Smooth muscle cell (in vitro differentiated cells): Measurements from ENCODE around the gene UNK. TPM values are rescaled to one million over a fixed set of nuclear protein-coding genes. Genes with fewer than 3 reads are reported as not detected.

Experiments
- DNase-seq: peaks from one replicate; lab custom pipeline; 2025; ENCODE audit not compliant: unreplicated experiment; lab: John Stamatoyannopoulos, UW
- H2AFZ ChIP-seq: fragments of 200-600 bp; sonication (generic); 2 replicates; pipeline ENCODE4 v1.6.0; 2016; ENCODE audit warnings: antibody characterized with exemption, low read depth, mild to moderate bottlenecking
- H3F3A ChIP-seq: fragments of 200-600 bp; sonication (generic); 2 replicates; pipeline ENCODE4 v1.6.0; 2017; ENCODE audit warnings: antibody characterized with exemption, low read depth
- H3K27ac ChIP-seq: fragments of 200-600 bp; sonication (generic); 2 replicates; pipeline ENCODE4 v1.5.1; 2016; ENCODE audit warnings: low read depth, mild to moderate bottlenecking
- H3K27me3 ChIP-seq: fragments of 200-600 bp; sonication (generic); 2 replicates; pipeline ENCODE4 v1.6.1; 2016; ENCODE audit warnings: low read depth, mild to moderate bottlenecking
- H3K36me3 ChIP-seq: fragments of 200-600 bp; sonication (generic); 2 replicates; pipeline ENCODE4 v1.5.1; 2016; ENCODE audit warnings: low read depth
- H3K4me1 ChIP-seq: fragments of 200-600 bp; sonication (generic); 2 replicates; pipeline ENCODE4 v1.5.1; 2016; ENCODE audit warnings: low read depth
- H3K4me2 ChIP-seq: fragments of 200-600 bp; sonication (generic); 2 replicates; pipeline ENCODE4 v1.6.0; 2016; ENCODE audit warnings: mild to moderate bottlenecking
- H3K4me3 ChIP-seq: fragments of 200-600 bp; sonication (generic); 2 replicates; pipeline ENCODE4 v1.5.1; 2016; ENCODE audit warnings: mild to moderate bottlenecking
- H3K79me2 ChIP-seq: fragments of 200-600 bp; sonication (generic); 2 replicates; pipeline ENCODE4 v1.6.0; 2016; ENCODE audit warnings: low read depth, mild to moderate bottlenecking
- H3K9ac ChIP-seq: fragments of 200-600 bp; sonication (generic); 2 replicates; pipeline ENCODE4 v1.6.0; 2016; ENCODE audit warnings: low read depth
- H3K9me3 ChIP-seq: fragments of 200-600 bp; sonication (generic); replicated peaks from 2 replicates; pipeline ENCODE4 v1.5.1; 2016; ENCODE audit warnings: low read depth
- H4K20me1 ChIP-seq: fragments of 200-600 bp; sonication (generic); 2 replicates; pipeline ENCODE4 v1.6.0; 2016; ENCODE audit warnings: low read depth
- WGBS: methylation state at CpG from one replicate; pipeline ENCODE4 v1.1.7; 2016; ENCODE audit warnings: low lambda C conversion rate; 5-methylcytosine and 5-hydroxymethylcytosine counted together
- polyA plus RNA-seq: library from polyadenylated mRNA; unstranded; fragments of >200 nt; fragmentation: Nextera tagmentation; extraction: Ambion mirVana; gene quantifications from 2 replicates; pipeline ENCODE4 v1.2.1, GENCODE V29; 2016
- total RNA-seq: library from RNA; depleted of rRNA; stranded (reverse); fragments of >200 nt; gene quantifications from 2 replicates; pipeline ENCODE4 v1.2.3, GENCODE V29; 2014
- TF ChIP-seq, protein P1 (sequence below): fragments of 200-600 bp; sonication (generic); IDR thresholded peaks from 2 replicates; pipeline ENCODE4 v1.5.1; 2017; ENCODE audit warnings: borderline replicate concordance, mild to moderate bottlenecking, antibody characterized with exemption; ENCODE audit not compliant: insufficient read depth, poor library complexity, severe bottlenecking

Gene UNK
- total and polyA plus RNA-seq, 2 experiments from 2014 or later, result 26.8 to 39.5 TPM

DNA sequence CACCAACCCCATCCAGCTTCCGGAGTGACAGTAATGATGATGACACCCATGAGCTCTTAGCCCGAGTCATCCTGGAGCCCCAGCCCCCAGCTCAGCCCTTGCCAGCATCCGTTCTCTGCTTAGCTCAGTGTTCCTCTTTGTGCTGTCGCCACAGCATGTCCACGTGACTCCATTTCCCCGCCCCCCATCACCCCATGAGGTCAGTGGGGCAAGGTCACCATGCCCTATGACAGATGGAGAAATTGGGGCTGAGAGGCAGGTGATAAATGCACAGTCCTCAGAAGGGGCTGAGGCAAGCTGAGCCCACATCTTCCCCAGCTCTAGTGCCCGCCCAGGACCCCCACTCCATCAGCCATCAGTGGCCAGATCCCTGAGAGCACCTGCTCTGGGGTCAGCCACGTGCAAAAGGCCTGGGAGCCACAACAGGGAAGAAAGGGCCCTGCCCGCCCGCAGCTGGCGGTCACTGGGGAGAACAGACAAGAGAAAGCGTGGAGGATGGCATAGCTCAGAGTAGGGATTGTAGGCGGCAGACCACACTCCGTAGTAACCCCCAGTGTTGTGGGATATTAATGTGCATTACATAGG, 46.3 kb upstream of the UNK start:
- Histone ChIP-seq H2AFZ (no peak overlapping the region), H3K4me2 (no peak overlapping the region)
- TF ChIP-seq, protein P1, sequence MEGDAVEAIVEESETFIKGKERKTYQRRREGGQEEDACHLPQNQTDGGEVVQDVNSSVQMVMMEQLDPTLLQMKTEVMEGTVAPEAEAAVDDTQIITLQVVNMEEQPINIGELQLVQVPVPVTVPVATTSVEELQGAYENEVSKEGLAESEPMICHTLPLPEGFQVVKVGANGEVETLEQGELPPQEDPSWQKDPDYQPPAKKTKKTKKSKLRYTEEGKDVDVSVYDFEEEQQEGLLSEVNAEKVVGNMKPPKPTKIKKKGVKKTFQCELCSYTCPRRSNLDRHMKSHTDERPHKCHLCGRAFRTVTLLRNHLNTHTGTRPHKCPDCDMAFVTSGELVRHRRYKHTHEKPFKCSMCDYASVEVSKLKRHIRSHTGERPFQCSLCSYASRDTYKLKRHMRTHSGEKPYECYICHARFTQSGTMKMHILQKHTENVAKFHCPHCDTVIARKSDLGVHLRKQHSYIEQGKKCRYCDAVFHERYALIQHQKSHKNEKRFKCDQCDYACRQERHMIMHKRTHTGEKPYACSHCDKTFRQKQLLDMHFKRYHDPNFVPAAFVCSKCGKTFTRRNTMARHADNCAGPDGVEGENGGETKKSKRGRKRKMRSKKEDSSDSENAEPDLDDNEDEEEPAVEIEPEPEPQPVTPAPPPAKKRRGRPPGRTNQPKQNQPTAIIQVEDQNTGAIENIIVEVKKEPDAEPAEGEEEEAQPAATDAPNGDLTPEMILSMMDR, result no peak

GRCh38 chr17:75739174-75739573, 45.4 kb upstream of the UNK start:
- peaks cover 10% of the 10 kb centered on the region for H4K20me1 ChIP-seq
- H2AFZ ChIP-seq, result no peak overlapping the region
- no peaks in the 10 kb centered on the region for H3K79me2 ChIP-seq
- no peaks in the 10 kb centered on the region for H3F3A ChIP-seq
- no peak overlapping the region for H3K27ac ChIP-seq
- DNase-seq, result no peak
- H3K4me3 ChIP-seq, result no peak overlapping the region
- no peak overlapping the region for H3K4me2 ChIP-seq
- H3K4me1 ChIP-seq, result no peaks in the 10 kb centered on the region
- H3K9me3 ChIP-seq, result no peaks in the 10 kb centered on the region
- WGBS, result 93% methylated on average over 7 of the region's 7 CpGs
- no peaks in the 10 kb centered on the region for H3K27me3 ChIP-seq
- H3K9ac ChIP-seq, result no peak overlapping the region
- H3K36me3 ChIP-seq, result no peaks in the 10 kb centered on the region
- TF ChIP-seq, protein P1, result no peak

More for the DNA sequence above, 46.3 kb upstream of the UNK start:
- no peak for DNase-seq
- Histone ChIP-seq H3K4me1 (no peaks in the 10 kb centered on the region), H3K9ac (no peak overlapping the region), H3K9me3 (no peaks in the 10 kb centered on the region), H3K27ac (no peak overlapping the region), H3K27me3 (no peaks in the 10 kb centered on the region), H3K79me2 (no peaks in the 10 kb centered on the region), H3K36me3 (no peaks in the 10 kb centered on the region), H3K4me3 (no peak overlapping the region), H4K20me1 (peaks cover 10% of the 10 kb centered on the region), H3F3A (no peaks in the 10 kb centered on the region)
- 77% methylated on average over 14 of the region's 14 CpGs for WGBS

DNA sequence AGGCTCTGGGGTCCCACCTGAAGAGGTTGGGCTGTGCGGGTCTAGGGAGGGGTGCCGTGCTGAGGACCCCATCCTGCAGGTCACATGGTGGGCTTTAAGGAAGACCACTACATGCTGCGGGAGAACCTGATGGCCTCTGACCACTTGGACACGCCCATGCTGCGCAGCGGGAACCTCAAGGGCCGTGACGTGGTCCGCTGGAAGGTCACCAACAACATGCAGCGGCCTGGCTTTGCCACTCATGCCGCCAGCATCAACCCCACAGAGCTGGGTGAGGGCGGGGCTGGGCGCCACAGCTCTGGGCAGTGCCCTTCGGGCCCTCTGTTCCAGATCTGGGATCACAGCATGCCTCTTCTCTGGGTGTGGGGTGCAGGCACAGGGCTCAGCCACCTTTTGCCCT, 44.8 kb upstream of the UNK start:
- no peaks in the 10 kb centered on the region for H3K9me3 ChIP-seq
- WGBS, result 93% methylated on average over 14 of the region's 14 CpGs
- H4K20me1 ChIP-seq, result peaks cover 10% of the 10 kb centered on the region
- no peaks in the 10 kb centered on the region for H3K4me1 ChIP-seq
- no peak for DNase-seq
- no peak overlapping the region for H2AFZ ChIP-seq
- H3K4me3 ChIP-seq, result no peak overlapping the region
- no peaks in the 10 kb centered on the region for H3K27me3 ChIP-seq
- TF ChIP-seq, protein P1, result no peak
- no peak overlapping the region for H3K4me2 ChIP-seq
- no peaks in the 10 kb centered on the region for H3K36me3 ChIP-seq
- H3F3A ChIP-seq, result no peaks in the 10 kb centered on the region
- H3K27ac ChIP-seq, result no peak overlapping the region
- H3K79me2 ChIP-seq, result no peaks in the 10 kb centered on the region
- H3K9ac ChIP-seq, result no peak overlapping the region

- Histone ChIP-seq H4K20me1 (peaks cover 10% of the 10 kb centered on the region), H3K27me3 (no peaks in the 10 kb centered on the region), H2AFZ (no peak overlapping the region), H3K27ac (no peak overlapping the region), H3K36me3 (no peaks in the 10 kb centered on the region), H3K9ac (no peak overlapping the region), H3K79me2 (no peaks in the 10 kb centered on the region), H3K4me2 (no peak overlapping the region), H3K4me3 (no peak overlapping the region), H3K9me3 (no peaks in the 10 kb centered on the region), H3F3A (no peaks in the 10 kb centered on the region), H3K4me1 (no peaks in the 10 kb centered on the region)
- WGBS, result 95% methylated on average over 17 of the region's 17 CpGs
- TF ChIP-seq, protein P1, result no peak
- DNase-seq, result no peak
These were observed 44.4 kb upstream of the UNK start for GRCh38 chr17:75740215-75740614.
